ENCODE measurements around the gene BROX.
A peak's percentile ranks its signal among the peaks of the same experiment; 100 is the strongest.

Gene BROX

DNA sequence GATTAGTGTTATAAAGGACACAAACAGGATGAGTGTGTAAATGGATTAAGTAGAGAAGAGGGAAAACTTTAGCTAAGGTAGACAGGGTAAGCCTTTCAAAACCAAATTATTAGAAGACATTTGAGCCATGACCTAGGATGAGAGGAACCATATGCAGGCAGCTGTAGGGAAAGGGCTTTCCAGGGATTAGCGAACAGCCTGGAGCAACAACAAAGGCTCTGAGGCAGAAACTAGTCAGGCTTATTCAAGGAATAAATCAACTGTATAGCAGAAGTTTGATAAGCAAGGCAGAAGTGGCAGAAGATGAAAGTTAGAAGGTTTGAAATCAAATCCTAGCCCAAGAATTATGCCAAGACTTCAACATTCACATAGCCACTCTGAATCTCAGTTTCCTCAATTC is 21.3 kb upstream of the BROX start:
- FAIRE-seq = peak; percentile 92
- no peak for DNase-seq (ENCODE audit: insufficient read length, low spot score)
- no peak for TF ChIP-seq CTCF (IDR thresholded peaks at IDR 0.05; ENCODE audit: insufficient read depth, missing control alignments)

- no peak for DNase-seq (ENCODE audit: insufficient read length, low spot score)
- TF ChIP-seq CTCF (IDR thresholded peaks at IDR 0.05; ENCODE audit: insufficient read depth, missing control alignments) = no peak
- no peak for FAIRE-seq
Observed at GRCh38 chr1:222694927-222695326, 17.4 kb upstream of the BROX start.

- DNase-seq (ENCODE audit: insufficient read length, low spot score) (no peak), FAIRE-seq (no peak)
- TF ChIP-seq CTCF (IDR thresholded peaks at IDR 0.05; ENCODE audit: insufficient read depth, missing control alignments) = no peak
Observed at GRCh38 chr1:222696741-222697140, 15.6 kb upstream of the BROX start.

GRCh38 chr1:222697203-222697602 is 15.2 kb upstream of the BROX start:
- TF ChIP-seq CTCF (IDR thresholded peaks at IDR 0.05; ENCODE audit: insufficient read depth, missing control alignments) = no peak
- FAIRE-seq (no peak), DNase-seq (ENCODE audit: insufficient read length, low spot score) (no peak)

GRCh38 chr1:222697826-222698225 is 14.5 kb upstream of the BROX start:
- TF ChIP-seq CTCF (IDR thresholded peaks at IDR 0.05; ENCODE audit: insufficient read depth, missing control alignments) = no peak
- no peak for FAIRE-seq
- DNase-seq (ENCODE audit: insufficient read length, low spot score) = no peak

DNA sequence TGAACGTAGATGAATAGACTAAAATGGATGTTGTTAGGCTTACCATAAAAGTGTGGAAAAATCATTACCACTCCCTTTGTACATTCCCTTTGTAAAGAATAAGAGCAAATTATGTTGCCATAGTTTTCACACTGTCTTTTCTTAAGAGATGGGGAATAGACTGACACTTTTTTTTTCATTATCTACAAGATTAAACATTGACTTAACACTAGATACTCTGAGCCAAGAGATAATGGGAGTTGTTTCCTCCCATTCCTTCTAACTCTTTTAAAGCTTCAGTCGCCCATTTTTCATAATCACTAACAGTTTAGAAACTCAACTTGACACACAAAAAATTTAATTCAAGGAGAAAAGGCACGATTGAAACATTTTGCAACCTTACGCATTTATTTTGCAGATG is 10.2 kb upstream of the BROX start:
- no peak for TF ChIP-seq CTCF (IDR thresholded peaks at IDR 0.05; ENCODE audit: insufficient read depth, missing control alignments)
- no peak for FAIRE-seq

GRCh38 chr1:222704260-222704659 is 8.1 kb upstream of the BROX start:
- FAIRE-seq (peak; percentile 35), DNase-seq (ENCODE audit: insufficient read length, low spot score) (no peak)
- no peak for TF ChIP-seq CTCF (IDR thresholded peaks at IDR 0.05; ENCODE audit: insufficient read depth, missing control alignments)

More for the DNA sequence above, 10.2 kb upstream of the BROX start:
- no peak for DNase-seq (ENCODE audit: insufficient read length, low spot score)

Data from D721Med (cell line).